HG03520 (cell line): ENCODE measurements around the gene PICK1.

ENCODE experiments used
- ATAC-seq: cut with Tn5 transposase; IDR thresholded peaks from one replicate; pipeline ENCODE4 v1.9.1; 2021; ENCODE audit warnings: mild to moderate bottlenecking, moderate library complexity; ENCODE audit not compliant: unreplicated experiment

The PICK1 gene

DNA sequence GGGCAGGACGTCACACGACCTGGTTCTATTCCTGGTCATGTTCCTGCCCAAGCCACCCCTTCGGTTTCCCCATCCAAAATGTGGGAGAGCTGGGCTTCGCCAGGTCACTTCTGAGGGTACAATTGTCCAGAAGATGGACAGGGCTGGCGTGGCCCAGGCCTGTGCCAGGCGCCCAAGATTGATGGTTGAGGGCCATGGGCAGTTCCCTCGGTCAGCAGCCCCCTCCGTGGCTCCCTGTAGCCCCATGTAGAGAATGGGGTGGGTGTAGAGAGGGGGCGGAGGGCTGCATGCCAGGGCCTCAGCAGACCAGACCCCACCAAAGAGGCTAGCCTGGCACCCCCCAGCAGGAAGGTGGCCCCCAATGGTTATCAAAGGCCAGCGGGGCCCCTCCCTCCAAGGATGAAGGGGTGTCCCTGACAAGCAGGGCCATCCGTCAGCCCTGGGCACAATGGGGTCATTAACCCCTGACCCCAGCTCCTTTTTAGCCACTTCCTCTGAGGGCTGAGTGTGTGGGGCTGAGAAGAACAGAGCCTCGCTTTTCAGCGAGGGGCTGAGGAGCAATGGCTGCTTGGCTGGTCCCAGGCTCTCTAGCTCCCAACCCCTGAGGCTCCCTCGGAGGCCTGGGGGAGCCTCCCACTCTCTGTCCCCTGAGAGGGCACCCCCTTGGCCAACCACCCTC is 11.0 kb upstream of the PICK1 start:
- no peak for ATAC-seq

DNA sequence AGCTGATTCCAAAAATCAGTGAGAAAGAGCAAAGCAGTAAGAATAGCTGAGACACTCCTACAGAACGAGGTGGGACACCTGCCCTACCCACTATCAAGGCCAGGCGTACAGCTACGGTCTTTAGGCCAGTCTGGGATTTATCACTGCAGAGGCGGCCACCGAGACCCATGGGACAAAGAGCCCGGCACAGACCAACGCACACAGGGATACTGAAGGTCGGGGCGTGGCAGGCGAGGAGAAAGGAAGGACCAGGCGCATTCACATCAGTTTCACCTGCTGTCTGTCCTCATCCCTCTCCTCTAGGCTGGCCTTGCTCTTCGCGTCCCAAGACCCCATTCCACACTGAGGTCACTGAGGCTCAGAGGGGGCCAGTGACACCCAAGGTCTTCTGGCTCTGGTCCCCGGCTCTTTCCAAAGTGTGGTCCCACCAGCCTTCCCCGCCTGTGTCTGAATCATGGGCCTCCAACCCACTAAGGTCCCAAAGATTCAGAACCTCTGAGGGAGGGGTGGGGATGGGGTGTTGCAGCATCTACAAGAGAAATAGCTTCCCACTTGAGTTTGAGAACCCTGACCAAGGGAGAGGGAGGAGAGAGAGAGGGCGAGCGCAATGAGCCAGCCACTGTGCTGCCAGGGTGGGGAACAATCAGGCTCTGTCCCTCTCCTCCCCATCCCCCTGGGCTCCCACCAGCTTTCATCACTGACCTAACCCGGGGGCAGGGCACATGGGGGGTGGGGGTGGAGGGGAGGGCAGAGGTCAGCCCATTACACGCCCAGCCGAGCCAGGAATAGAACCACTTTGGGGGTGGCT is 7.2 kb upstream of the PICK1 start:
- no peak for ATAC-seq

DNA sequence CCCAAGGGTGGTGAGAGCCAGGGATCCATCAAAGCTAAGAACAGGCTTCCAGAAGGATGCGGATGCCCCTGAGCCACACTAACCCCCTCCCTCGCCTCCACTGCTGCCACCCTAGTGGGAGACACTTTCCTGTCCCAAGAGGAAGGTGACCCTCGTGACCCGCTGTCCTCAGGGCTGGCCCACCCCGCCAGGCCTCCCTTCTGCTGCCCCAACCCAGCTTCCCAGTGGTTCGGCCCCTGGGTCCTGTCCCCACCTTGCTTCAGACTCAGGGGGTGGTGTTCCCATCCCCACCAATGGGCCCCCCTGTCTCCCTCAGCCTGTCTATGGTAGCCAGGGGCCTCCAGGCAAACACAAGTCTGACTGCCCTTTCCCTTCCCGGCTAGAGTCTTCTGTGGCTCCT is 6.5 kb upstream of the PICK1 start:
- no peak for ATAC-seq

DNA sequence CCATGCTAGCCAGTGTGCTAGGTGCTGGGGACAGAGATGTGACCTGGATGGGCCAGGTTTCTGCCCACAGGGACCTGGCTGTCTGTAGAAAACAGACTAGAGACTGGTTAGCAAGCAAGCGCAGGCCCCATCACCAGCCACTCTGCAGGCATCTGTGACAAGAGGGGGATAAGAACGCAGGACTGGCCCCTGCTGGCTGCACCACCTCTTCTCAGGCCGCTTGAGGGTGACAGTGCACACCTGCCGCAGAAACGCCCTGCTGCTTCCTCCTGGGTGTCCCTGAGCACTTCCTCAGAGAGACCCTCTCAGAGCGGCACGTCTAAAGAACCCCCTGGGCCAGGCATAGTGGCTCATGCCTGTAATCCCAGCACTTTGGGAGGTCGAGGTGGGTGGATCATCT is 5.9 kb upstream of the PICK1 start:
- ATAC-seq: no peak

DNA sequence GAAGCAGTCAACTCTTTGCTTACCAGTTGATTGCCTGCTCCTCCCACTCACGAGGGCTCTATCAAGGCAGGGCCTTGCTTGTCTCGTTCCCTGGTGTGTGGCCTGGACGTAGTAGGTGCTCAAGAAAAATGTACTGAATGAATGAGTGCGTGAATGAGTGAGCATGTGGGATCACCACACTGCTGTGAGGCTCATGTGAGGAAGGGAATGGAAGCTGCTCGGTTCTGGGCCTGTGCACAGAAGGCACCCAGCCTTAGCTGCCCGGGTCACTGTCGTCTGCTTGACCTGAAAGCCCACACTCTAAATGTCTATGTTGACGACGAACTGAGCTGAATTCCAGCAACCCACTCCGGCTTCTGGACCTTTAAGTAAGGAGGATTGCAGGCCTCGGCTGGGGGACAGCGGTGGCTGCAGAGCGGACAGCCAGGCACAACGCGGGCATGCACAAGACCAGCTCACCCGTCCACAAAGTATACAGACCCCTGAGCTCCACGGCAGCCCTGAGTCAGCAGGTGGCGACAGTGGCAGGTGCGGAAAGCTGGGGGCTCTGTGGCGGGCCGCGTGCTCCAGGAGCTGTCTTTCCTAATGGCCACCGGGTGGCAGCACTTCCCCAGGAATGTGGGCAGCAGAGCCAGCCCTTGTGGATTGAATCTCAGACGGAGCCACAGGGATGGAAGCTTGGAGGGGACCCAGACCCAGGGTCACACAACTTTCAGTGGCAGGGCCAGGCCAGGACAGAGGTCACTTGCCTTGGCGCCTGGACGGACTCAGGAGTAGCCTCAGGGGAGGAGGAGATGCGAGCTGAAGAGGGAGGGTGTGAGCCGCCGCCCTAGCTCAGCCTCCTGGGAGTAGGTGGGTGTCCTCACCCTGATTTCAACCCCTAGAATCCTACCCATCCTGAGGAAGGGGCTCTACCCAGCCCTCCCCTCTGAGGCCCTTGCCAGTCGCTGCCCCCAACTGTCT is 5.0 kb upstream of the PICK1 start:
- no peak for ATAC-seq

DNA sequence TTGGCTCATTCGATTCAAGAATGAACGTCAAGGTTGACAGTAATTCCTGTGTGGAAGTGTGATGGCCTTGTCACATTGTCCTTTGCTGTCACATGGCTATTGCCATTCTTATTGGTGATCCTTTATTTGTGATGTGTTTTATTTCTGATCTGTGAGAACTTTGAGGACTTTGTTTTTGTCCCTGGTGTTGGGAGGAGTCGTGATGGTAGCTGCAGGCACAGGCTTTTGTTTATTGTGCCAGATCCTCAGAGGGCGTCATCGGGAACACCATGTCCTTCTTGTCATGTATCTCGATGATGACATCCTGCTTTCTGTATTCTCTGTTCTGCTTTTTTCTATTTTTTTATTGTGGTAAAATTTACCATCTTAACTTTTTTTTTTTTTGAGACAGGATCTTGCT is 5.6 kb downstream of the PICK1 start:
- ATAC-seq: no peak

DNA sequence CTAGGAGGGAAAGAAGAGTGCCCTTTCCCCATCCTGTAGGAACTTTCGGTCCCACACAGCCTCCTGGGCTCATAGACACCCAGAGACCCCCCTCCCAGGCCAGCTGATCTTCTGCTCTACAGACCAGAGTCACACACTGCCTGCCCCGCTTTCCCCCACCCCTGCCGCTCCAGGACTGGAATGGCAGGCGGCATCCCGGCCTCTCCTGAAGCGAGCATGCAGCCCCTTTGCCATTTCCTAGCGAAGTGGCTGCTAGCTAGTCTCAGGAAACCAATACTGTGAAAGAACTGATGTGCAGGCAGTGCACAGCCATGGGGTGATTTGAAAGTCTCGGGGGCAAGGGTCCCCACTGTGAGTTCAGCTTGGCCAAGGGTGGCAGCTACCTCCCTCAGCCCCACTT is 8.3 kb downstream of the PICK1 start:
- no peak for ATAC-seq

DNA sequence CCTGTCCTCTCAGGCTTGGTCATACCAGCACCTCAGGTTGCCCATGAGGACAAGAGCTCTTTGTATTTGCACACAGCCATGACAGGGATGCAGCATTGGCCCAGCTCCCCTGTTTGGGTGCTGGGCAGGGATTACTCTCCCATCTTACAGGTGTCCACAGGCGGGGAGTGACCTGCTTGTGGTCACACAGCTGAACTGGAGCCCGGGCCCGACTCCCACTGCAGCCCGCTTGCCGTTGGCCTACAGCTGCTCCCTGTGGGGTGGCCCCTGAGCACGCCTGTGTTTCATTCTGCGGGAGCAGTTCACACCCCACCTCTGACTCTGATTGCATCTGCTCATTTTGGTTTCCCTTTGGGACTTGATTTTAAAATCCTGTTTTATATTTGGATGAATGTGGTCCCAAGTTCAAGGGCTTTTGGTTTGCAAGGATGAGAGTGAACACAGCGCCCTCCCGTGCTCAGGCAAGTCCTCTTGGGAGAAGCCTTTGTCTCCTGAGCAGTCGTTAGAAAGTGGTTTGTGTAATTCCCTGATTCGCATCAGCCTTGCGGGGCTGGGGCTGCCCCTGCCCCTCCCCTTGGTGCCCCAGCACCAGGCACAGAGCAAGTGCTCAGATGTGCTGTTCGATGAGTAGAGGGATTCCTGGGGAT is 9.3 kb downstream of the PICK1 start:
- ATAC-seq: no peak

DNA sequence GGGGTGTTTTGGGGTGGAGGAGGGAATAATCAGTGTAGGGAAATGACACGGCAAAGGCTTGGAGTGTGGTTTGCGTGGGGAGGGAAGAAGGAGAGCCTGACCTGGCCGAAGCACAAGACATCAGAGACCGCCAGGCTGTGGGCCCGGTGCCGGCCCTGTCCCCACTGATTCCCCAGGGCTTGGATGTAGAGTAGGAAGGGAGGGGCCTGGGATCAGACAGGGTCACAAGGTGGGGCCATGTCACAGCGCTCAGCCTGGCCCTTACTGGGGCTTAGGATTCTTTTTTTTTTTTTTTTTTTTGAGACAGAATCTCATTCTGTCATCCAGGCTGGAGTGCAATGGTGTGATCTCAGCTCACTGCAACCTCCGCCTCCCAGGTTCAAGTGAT is 9.8 kb downstream of the PICK1 start:
- ATAC-seq: no peak

DNA sequence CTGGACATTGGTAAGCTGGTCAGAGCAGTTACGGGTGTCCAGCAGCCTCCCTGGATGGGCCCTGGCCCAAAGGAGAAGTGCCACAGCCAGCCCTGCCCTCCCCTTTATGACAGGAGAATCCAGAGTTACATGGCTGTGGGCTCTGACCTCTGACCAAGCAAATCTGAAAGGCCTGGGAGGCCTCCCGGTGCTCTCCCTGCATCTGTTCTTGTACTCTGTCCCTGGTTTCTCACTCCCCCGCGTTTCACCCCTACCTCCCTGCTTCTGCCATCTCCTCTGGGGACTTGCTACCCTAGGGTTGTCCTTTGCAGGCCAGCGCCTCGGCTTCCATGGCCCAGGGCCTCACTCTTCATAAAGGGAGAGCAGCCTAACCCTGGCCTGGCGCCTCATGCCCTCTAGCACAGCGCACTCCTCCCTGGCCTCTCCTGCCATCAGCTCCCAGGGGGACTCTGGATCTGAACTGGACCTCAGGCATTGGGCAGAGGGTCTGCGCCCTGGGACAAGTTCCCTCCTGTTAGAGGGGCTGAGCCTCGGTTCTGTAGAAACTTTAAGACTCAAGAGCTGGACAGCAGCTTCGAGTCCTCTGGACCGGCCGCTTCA is 10.7 kb downstream of the PICK1 start:
- no peak for ATAC-seq

DNA sequence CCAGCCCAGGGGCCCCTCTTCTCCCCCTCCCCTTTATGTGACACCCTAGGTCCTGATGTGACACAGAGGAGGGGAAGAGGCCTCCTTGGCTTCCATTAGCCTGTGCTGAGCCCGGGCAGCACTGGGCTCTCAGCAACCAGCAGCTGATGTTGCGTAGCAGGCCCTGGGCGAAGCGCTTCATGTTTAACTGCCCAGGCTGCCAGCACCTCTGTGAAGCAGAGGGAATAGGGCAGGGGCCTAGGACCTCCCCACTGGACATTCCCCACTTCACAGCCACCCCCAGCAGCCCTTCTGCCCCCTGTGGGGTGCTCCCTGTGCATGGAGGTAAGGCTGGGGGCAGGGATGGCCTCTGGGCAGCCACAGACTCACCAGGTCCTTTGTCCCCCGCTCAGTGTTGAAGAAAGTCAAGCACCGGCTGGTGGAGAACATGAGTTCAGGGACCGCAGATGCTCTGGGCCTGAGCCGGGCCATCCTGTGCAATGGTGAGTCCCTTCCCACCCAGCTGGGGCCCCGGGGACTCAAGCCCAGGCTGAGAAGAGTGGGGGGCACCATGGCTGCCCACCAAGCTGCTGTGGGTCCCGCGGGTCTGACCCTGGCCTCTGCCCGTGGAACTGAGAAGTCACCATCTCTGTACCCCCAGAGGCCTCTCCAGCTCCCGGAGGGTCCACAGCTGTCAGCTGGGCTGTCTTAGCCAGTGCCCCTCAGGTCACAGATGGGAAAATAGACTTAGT is 11.6 kb downstream of the PICK1 start:
- no peak for ATAC-seq

DNA sequence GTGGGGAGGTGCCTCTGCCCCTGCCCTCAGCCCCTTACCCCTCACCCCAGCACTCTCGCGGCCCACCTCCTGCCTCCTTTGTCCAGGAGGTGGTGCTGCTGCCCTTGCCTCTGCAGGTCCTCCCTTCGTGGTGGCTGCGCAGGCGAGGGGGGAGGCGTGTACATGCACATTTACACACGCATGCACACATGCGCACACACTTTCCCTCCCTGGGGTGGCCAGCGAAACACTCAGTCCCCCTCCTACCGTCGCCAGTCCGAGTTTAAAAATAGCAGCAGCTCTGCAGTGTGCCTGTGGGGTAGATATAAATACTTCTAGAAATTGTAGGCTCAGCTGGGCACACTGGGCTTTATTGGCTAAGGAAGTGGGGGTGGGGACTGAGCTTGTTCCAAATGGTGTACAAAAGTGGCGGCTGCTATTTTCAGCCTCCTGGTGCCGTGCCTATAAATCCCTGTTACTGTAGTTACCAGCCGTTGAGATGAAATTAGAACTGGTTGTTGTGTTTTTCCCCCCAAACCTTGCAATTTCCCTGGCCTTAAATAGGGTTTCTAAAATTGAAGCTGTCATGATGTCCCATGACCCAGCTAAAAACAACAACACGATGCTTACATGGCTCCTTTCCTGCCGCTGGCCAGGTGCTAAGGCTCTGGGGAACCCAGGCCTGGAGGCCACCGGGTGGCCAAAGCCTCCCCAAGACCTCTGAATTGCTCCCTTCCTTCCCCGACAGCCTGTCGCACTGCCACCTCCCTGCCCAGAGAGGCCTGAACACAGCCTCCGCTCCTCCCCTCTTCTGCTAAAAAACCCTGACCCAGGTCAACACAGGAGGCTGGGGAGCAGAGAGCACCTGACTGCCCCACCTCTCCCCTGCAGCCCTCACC is 12.4 kb downstream of the PICK1 start:
- no peak for ATAC-seq

DNA sequence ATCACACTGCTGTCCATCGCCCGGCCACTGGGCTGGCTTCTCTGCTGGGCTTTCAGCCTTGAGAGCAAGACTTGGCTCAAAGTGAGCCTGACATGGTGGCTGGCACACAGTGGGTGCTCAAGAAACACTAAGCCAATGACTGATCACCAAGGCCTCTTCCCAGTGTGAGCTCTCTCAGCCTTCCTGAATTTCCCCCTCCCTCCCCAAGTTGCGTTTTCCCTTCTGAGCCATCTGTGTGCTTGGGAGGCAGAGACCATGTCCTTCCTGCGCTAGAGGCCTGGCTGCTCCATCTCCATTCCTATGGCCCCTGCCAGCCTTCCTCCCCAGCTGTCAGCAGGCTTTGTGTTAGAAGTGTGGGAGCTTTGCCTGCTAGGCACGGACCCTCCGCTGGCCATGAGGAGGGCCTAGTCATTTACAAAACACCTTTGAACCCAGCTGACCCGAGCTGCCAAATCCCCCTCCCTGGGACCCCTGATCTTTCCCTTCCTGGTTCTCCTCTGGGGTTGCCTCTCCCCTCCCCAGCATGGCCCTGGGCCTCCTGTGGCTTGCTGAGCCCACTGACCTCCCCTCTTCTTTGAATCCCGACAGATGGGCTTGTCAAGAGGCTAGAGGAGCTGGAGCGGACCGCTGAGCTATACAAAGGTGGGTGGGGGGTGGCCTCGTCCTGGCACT is 13.2 kb downstream of the PICK1 start:
- no peak for ATAC-seq

DNA sequence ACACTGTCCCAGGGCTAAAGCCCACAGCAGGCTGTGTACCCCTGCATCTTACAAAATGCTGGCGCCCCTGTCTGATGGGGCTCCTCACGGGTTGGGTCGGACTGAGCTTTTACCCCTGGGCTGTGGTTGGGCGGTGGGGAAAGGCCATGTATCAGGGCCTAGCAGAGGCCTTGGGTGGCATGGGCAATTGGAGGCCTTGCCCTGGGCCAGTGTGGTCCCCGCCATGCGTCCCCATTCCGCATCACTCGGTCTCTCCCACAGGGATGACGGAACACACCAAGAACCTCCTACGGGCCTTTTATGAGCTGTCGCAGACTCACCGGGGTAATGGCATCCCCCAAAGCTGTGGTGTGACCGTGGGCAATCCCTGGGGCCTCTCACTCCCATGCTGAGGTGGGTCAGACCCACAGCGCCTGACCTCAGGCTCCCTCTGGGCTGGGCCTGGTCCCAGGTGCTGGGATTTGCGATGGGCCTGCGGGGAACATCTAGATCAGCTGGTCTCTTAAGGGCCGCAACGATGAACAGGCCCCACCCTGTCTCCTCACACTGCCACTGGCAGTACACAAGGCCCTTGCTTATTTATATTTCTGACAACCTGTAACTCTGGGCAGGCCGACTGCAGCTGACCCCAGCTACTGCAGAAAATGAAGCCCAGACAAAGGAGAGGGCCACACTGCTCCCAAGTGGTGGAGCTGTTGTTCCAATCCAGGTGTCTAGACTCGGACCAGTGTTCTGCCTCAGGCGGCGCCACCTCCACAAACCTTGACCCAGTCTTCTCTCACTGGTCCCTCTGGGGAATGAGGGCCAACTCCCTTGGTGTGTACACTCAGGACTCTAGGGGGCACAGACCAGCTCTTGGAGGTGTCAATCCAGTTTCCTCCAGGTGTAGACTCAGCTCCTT is 14.5 kb downstream of the PICK1 start:
- ATAC-seq: no peak

DNA sequence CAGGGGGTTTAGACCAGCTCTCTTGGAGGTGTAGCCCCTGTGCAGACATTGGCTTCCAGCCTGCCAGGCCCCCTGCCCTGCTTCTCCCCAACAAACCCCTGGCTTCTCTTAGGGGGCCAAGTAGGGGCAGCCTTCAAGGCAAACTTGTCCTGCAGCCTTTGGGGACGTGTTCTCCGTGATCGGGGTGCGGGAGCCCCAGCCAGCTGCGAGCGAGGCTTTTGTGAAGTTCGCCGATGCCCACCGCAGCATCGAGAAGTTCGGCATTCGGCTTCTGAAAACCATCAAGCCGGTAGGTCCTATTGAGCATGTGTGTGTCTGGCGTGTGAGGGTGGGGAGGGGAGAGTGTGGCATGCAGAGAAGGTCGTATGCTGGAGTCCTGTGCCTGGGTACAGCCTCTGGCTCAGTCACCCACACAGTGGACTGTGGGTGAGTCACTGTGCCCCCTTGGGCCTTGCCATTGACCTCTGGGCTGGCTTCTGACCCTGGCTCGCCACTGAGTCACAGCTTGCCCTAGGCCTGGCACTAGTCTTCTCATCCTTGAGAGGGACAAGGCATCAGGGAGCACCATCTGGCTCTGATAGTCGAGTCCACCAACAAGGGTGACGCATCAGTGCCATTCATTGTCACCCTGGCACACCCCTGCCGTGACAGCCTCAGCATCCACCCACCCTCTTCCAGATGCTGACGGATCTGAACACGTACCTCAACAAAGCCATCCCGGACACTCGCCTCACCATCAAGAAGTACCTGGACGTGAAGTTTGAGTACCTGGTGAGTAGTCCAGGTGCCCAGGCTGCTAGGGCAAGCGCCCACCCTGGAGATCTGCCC is 15.3 kb downstream of the PICK1 start:
- ATAC-seq: no peak
